ENCODE data around the gene SLC6A4.
A peak's percentile ranks its signal among the peaks of the same experiment; 100 is the strongest.

SLC6A4 gene

GRCh38 chr17:30235386-30236296 lies at the start of gene SLC6A4:
SLC6A4 (minus strand) TSS chr17:30235697; CDS start chr17:30221958, 13,739 bp downstream.
- DNase-seq (ENCODE audit: low read depth, low spot score), result no peak

DNA sequence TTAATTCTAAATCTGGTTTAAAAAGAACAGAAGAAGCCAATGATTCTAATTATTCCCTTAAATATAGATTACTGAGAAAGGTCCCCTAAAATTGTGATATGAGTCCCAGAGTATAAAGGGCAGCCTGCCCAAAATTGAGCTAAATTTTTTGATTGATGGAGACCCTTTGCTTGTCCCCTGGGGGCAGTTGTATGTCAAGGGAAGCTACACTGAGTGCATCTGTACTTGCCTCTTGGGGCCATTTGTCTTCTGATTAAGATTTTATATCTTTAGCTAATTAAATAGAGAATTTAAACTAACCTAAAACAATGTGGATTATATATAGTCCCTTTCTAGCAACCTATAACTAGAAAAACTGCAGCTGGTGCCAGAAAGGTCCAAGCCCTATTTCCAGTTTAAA lies 43.7 kb upstream of the SLC6A4 start:
- no peak for DNase-seq (ENCODE audit: low read depth, low spot score)

DNA sequence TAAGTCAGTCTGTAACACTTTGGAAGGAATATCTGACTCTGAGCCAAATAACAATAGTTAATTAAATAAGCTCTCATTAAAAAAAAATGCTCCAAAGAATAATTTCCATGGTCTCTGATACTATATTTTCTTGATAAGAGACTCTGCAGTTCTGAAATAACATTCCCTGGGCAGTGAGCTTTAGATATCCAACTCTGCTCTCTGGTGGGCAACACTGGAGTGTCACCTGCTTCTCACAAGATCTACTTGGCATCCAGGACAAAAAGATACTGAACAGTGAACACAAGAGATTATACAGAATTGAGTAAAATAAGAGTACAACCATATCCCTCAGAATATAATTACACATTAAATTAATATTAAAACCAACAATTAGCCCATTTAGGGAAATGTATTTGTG lies 42.5 kb upstream of the SLC6A4 start:
- DNase-seq (ENCODE audit: low read depth, low spot score), result no peak

DNA sequence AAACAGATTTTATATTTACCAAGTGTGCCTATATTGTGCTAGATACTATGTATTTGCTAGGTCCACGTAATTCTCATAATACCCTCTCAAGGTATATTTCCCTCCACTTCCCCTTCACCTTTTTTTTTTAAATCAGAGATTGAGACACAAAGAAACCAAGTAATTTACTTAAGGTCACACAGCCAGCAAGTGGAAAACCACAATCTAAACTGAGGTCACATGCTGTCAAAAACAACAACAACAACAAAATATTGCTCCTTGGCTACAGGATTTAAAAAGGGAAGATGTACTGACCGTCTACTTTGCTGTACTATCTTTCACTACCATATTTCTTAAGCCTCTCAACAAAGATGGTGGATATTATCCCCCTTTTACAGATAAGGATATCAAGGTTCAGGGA lies 40.4 kb upstream of the SLC6A4 start:
- DNase-seq (ENCODE audit: low read depth, low spot score), result no peak

- no peak for DNase-seq (ENCODE audit: low read depth, low spot score)
These were observed 39.4 kb upstream of the SLC6A4 start for GRCh38 chr17:30274887-30275286.

- peak; percentile 26 for DNase-seq (ENCODE audit: low read depth, low spot score)
These were observed 37.9 kb upstream of the SLC6A4 start for GRCh38 chr17:30273373-30273772.

- DNase-seq (ENCODE audit: low read depth, low spot score), result peak; percentile 96
These were observed 35.6 kb upstream of the SLC6A4 start for GRCh38 chr17:30271102-30271501.

GRCh38 chr17:30267625-30268024 lies 32.1 kb upstream of the SLC6A4 start:
- no peak for DNase-seq (ENCODE audit: low read depth, low spot score)

DNA sequence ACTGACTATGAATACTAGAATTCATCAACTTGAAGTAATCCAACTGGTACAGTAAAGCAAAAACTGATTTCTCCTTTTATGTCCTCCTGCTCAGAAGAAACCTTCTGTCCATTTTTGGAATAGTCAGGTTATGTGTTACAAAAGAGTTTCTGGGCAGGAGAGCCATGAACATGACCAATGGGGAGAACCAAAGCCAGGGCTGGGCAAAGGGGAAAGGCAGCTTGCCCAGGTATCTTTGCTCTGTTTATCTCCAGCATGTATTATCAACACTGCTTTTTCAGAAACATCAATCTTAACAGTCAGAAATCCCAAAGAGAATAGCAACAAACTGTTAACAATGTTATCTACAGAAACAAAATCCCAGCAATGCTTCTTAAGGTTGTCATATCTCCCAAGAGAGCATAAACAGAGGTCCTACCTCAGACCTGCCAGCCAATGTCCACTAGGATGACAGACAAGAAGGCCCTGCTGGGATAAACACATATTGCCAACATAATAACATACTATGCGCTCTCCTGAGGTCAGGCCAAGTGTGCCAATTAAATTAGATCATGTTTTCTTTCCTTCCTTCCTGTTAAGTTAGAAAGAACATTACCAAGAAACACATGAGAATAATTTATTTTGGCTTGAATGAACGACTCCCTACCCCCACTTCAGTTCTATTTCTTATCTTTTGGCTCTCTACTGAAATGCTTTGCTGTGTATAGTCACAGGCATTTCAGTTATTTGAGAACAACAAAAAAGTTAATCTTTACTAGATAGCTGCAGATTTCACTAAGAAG lies 28.2 kb upstream of the SLC6A4 start:
- no peak for DNase-seq (ENCODE audit: low read depth, low spot score)

DNA sequence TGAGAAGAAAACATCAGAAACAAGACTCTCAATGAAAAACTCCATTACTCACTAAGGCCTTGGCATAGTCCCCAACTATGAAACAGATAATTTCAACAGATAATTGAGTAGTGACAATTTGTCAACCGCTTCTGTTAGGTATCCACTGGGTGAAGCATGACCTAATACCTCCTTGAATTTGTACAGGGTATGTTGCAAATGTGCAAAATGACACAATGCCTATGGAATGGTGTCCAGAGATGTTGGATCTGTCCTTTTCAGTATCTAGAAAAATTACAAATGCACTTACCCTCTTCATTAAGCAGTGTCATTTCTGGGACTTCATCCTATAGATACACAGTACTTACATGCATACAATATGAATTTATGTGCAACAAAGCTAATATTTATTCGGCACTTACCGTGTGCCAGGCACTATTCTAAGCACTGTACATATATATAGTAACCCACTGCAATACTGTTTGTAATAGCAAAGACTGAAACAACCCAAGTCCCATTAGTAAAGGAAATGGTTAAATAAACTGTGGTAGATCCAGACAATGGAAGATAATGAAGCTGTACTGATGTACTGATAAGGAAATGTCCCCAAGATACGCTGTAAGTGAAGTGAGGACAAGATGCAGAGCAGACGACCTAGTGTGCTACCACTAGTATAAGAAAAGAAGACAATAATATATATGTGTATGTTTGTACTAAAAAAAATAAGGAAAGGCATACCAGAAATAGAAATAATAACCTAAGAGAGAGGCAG lies 21.4 kb upstream of the SLC6A4 start:
- DNase-seq (ENCODE audit: low read depth, low spot score), result no peak

DNA sequence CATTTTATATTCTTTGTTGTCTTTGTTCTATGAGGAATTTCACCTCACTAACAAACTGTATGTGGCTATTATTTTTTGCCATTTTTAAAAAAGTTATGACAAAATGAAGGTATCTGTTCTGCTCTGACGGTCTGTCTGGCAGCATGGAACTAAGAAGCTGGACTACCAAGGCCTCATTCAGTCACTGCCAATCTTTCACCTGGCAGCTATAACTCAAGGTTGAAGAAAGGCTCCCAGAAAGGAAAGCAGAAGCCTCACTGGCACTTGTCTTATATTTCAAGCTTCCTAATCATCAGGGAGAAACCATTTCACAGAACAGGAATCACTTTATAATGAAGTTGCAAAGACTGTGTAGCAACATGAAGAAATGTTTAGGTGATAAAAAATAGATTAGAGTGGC lies 18.7 kb upstream of the SLC6A4 start:
- no peak for DNase-seq (ENCODE audit: low read depth, low spot score)

DNA sequence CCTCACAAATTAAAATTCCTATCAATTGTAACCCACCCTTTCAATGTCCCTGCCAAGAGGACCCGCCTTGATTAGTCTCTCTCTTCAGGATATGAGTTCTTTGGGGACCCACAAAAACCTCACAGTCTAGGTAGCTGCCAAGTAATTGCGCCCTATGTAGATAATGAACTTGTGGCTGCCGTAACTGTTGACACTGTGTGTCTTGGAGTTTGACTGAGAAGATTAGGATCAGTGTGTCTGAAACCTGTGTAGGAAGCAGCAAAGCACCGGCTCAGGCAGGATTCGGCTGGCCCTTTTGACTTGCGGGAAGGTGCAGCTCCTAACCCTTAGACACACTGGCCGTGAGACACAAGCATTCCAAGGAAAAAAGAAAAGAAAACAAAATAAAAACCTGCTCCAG lies 17.8 kb upstream of the SLC6A4 start:
- no peak for DNase-seq (ENCODE audit: low read depth, low spot score)

DNA sequence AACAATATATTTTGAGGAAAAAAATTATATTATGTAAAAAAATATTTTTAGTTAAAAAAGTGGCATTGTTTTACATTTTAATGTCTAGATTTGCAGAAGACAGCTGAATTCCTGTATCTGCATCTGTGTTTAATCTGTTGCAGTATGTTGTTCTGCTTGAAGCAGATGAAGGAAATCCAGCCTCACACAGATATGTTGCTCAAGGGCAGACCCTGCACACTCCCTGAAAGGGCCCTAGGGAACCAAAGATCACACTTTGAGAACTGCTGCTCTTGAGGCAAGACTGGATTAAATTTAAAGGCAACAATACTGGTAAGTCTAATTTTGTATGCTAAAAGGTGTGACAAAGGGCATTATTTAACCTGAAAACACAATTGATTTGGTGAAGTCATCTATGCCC lies 16.4 kb upstream of the SLC6A4 start:
- no peak for DNase-seq (ENCODE audit: low read depth, low spot score)

GRCh38 chr17:30249460-30249859 lies 14.0 kb upstream of the SLC6A4 start:
- DNase-seq (ENCODE audit: low read depth, low spot score), result no peak

- DNase-seq (ENCODE audit: low read depth, low spot score), result no peak
These were observed 13.3 kb upstream of the SLC6A4 start for GRCh38 chr17:30248786-30249185.

DNA sequence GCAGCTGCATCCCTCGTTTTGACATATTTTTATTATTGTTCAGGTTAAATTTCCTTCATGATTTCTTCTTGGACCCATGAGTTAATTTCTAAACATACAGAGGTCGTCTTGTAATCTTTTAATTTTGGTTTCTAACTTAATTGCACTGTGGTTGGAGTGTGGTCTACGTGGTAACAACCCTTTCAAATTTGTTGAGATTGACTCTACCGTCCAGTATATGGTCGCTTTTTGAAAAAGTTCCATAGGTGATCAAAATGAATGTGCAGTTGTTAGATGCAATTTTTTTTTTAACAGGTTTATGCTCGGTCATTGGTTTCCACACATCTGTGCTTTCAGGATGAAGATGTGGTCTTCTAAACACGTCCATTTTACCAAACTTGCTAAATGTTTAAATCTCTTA lies 11.0 kb upstream of the SLC6A4 start:
- no peak for DNase-seq (ENCODE audit: low read depth, low spot score)

- DNase-seq (ENCODE audit: low read depth, low spot score), result no peak
These were observed 9.4 kb upstream of the SLC6A4 start for GRCh38 chr17:30244853-30245385.

DNA sequence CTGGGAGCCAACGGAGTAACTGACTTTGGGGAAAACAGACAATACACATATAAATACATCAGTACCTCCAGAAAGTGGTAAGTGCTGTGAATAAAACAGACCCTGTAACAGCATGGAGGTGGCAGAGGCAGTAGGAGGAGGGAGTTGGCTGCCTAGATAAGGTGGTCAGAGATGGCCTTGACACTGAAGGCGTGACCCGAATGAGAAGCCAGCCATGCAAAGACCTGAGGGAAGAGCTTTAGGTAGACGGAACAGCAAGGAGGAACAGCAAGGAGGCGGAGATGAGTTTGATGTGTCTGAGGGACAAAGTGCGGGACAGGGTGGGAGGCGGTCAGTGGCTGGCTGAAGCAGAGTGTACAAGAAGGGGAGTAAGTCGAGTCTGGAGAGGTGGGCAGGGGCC lies 8.1 kb upstream of the SLC6A4 start:
- DNase-seq (ENCODE audit: low read depth, low spot score), result no peak

GRCh38 chr17:30243002-30243401 lies 7.5 kb upstream of the SLC6A4 start:
- DNase-seq (ENCODE audit: low read depth, low spot score), result no peak

GRCh38 chr17:30241051-30241450 lies 5.6 kb upstream of the SLC6A4 start:
- no peak for DNase-seq (ENCODE audit: low read depth, low spot score)

- no peak for DNase-seq (ENCODE audit: low read depth, low spot score)
These were observed 4.7 kb upstream of the SLC6A4 start for GRCh38 chr17:30240177-30240576.

DNA sequence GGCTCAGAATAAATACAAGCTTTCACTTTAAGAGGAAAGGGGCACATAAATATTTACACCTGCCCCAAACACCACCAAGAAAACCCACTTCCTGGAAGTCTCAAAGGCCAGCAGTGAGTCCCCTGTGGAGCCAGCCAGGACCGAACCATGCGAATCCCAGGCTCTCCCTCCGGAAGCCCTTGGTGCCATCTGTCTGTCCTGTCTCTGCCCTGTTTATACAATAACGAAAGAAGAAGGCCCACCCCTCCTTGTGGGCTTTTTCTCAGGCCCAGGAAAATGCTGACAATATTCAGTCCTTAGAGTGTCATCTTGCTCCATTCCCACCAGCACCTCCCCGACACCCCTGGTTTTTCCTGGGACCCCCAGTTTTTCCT lies 3.6 kb upstream of the SLC6A4 start:
- no peak for DNase-seq (ENCODE audit: low read depth, low spot score)

Data from smooth muscle cell of the brain vasculature (primary cell).